ENCODE measurements around the gene FCHSD2. TPM values are rescaled to one million over a fixed set of nuclear protein-coding genes. Genes with fewer than 3 reads are reported as not detected.
A peak's percentile ranks its signal among the peaks of the same experiment; 100 is the strongest.

Gene FCHSD2
- total and polyA plus RNA-seq, 10 donors: 30.2 to 129 (median 69.7) TPM

GRCh38 chr11:72951888-72952287 is 190.2 kb downstream of the FCHSD2 start:
- peak overlapping the region in 1 of 8 donors; percentile 6 for H3K4me3 ChIP-seq
- intact Hi-C loops (cut with DNase I; ENCODE audit: low total_unique reads): no loop called here
- H3K27ac ChIP-seq: peak overlapping the region in 7 of 8 donors; percentile 69 to 88 (median 83)
- no peak for DNase-seq
- H3K9me3 ChIP-seq: no peaks in the 10 kb centered on the region
- TF ChIP-seq POLR2AphosphoS5 (IDR thresholded peaks at IDR 0.05): no peak
- no peak for TF ChIP-seq CTCF (IDR thresholded peaks at IDR 0.05 in 8 of 11, conservative IDR thresholded peaks at IDR 0.05 in 3 of 11)
- TF ChIP-seq POLR2A (IDR thresholded peaks at IDR 0.05): no peak
- H3K4me1 ChIP-seq: peaks cover 5 to 66% (median 44%) of the 10 kb centered on the region in 6 donors
- no peaks in the 10 kb centered on the region for H3K36me3 ChIP-seq
- no peaks in the 10 kb centered on the region for H3K27me3 ChIP-seq (replicated peaks in 1 of 7)

- Histone ChIP-seq H3K4me3 (peak overlapping the region in 1 of 8 donors; percentile 6), H3K27me3 (replicated peaks in 1 of 7) (no peaks in the 10 kb centered on the region), H3K36me3 (peaks cover 0 to 2% (median 0%) of the 10 kb centered on the region in 6 donors), H3K27ac (peak overlapping the region; percentile 30 to 88 (median 79)), H3K9me3 (peaks cover 0 to 4% (median 0%) of the 10 kb centered on the region in 8 donors), H3K4me1 (peaks cover 5 to 60% (median 40%) of the 10 kb centered on the region in 6 donors)
- intact Hi-C loops (cut with DNase I; ENCODE audit: low total_unique reads): no loop called here
- no peak for DNase-seq
- 57 to 81% (median 70%) methylated on average over 4 of the region's 4 CpGs for WGBS, 5 donors
- TF ChIP-seq POLR2AphosphoS5 (IDR thresholded peaks at IDR 0.05) (peak in 1 of 3 donors; percentile 42), CTCF (IDR thresholded peaks at IDR 0.05 in 8 of 11, conservative IDR thresholded peaks at IDR 0.05 in 3 of 11) (no peak)
Measured at GRCh38 chr11:72951193-72951592, 190.9 kb downstream of the FCHSD2 start.

- Histone ChIP-seq H3K9me3 (peaks cover 0 to 4% (median 0%) of the 10 kb centered on the region in 8 donors), H3K4me3 (no peak overlapping the region), H3K27me3 (replicated peaks in 1 of 7) (no peaks in the 10 kb centered on the region), H3K4me1 (peaks cover 5 to 55% (median 35%) of the 10 kb centered on the region in 6 donors), H3K27ac (peak overlapping the region in 7 of 8 donors; percentile 69 to 88 (median 83)), H3K36me3 (peaks cover 0 to 2% (median 0%) of the 10 kb centered on the region in 6 donors)
- no peak for DNase-seq
- 92 to 98% (median 95%) methylated on average over 3 of the region's 3 CpGs for WGBS, 5 donors
- intact Hi-C loops (cut with DNase I; ENCODE audit: low total_unique reads): no loop called here
- TF ChIP-seq POLR2A (IDR thresholded peaks at IDR 0.05): no peak
Measured at GRCh38 chr11:72950685-72951084, 191.4 kb downstream of the FCHSD2 start.

GRCh38 chr11:72947229-72947628 is 194.9 kb downstream of the FCHSD2 start:
- no peak for TF ChIP-seq POLR2A (IDR thresholded peaks at IDR 0.05)
- no peak for TF ChIP-seq POLR2AphosphoS5 (IDR thresholded peaks at IDR 0.05)
- TF ChIP-seq CTCF (IDR thresholded peaks at IDR 0.05 in 8 of 11, conservative IDR thresholded peaks at IDR 0.05 in 3 of 11): no peak
- Histone ChIP-seq H3K36me3 (peaks cover 0 to 10% (median 0%) of the 10 kb centered on the region in 6 donors), H3K9me3 (peaks cover 0 to 4% (median 0%) of the 10 kb centered on the region in 8 donors), H3K27me3 (replicated peaks in 1 of 7) (no peaks in the 10 kb centered on the region), H3K27ac (peak overlapping the region in 2 of 8 donors; percentile 14 to 34), H3K4me3 (no peak overlapping the region), H3K4me1 (peaks cover 5 to 20% (median 10%) of the 10 kb centered on the region in 6 donors)
- 85 to 100% (median 95%) methylated on average over 1 of the region's 1 CpG for WGBS, 5 donors
- intact Hi-C loops (cut with DNase I; ENCODE audit: low total_unique reads): no loop called here
- no peak for DNase-seq
